Epithelial cell of prostate (primary cell): ENCODE data around the gene TXLNA.

Source experiments
- DNase-seq: peaks from one replicate; pipeline ENCODE4 v3.0.0-alpha.2; 2011; ENCODE audit warnings: low read depth, low spot score
- H3K27ac ChIP-seq: fragments of 450-650 bp; 2 replicates; pipeline ENCODE4 v1.5.1; 2017; ENCODE audit warnings: mild to moderate bottlenecking

The TXLNA gene

DNA sequence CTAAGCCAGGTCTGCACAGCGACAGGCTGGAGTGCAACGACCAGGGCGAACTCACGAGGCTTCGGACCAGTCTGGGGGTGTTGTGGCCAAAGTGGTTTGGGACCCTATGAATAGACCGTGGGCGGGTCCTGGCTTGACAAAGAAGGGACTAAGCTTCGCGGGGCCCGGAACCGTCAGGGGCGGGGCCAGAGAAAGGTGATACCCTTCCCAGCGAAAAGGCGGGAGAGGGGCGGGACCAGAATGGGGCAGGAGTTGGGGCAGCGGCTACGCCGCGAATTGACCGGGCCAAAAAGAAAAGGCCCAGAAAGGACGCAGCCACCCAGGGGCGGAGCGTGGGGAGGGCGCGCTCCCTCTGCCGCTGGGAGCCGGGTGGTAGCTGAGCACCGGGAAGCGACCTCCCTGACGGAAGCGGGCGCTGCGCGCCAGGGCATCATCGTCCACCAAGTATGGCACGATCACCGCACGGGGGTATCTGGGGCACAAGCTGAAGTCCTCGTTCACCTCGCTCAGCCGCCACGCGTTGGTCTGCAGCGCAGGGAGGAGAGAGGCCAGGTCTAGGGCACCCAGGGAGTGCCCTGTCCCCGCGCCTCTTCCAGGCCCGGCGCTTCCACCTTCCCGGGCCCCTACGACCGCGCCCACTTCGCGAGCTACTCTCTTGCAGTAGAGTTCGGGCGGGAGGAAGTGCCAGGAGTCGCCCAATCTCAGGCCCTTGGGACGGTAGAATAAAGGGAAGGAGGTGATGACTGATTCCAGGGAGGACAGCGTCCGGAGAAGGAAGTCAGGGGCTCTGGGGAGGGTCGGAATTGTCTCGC, 60.9 kb downstream of the TXLNA start:
- H3K27ac ChIP-seq, result no peak overlapping the region
- no peak for DNase-seq

DNA sequence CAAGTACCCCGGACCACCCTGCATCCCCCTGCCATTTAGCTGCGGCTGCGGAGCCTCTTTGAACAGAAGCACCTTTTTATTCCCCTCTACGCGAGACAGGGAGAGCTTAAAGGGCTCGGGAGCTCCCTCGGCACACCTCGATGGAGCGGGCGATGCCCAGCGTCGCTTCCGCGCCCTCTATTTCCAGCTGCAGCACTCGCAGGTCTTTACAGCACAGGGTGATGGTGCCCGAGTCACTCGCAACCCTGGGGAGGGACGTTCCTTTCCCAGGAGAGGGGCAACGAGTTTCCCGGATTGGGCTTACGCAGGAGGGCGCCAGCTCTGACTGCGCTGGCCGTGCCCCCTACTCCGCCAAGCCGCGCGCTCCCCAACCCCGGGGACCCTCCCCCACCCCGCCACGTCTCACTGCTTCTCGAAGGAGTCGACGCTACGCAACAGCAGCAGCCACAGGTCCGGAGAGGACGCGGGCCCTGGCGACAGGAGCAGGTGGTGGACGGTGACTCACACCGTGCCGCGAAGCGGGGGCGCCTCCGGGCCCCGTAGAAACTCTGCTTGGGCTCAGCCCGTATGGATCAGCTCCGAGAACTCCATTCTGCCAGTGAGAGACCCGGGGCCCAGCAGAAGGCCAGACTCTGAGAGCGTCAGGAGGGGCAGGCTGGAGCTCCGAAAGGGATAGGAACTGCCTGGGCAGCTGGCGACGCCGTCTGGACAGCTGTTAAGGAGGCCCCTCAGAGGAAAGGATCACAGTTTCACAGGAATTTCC, 61.7 kb downstream of the TXLNA start:
- no peak overlapping the region for H3K27ac ChIP-seq
- DNase-seq, result no peak

DNA sequence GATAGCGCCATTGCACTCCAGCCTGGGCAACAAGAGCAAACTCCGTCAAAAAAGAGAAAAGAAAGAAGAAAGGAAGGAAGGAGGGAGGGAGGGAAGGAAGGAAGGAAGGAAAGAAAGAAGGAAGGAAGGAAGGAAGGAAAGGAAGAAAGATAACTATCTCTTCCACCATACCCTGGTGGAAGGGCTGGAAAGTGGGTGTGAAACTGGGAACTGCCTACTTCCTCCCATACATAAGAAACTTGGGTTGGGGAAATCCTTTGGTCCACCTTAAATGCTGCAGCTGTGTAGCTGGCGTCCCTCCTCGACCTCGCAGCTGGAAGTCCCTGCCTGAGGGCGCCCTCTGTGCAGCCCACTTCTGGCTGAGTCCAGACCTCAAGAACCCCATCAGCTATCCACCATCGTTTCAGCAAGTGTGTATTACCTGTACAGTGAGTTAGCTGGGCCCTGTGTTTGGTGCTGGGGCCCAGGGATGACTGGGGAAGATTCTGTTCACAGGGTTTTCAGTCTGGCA, 62.9 kb downstream of the TXLNA start:
- no peak overlapping the region for H3K27ac ChIP-seq

DNA sequence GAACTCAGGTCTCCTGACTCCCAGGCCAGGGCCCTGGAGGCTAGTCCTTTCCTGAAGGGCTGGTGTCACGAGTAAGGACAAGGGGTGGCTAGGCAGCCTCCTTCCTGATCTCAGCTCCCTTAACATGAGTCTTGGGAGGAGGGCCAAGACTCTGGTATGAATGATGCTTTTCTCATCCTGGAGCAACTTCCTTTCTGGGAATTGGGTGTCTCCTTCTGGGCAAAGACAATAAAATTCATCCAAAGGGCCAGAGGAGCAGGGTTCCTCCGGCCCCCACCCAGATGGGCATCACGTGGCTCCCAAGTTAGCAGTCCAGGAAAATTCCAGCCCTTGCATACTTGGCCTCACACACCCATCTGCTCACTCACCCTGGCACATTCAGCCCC, 67.4 kb downstream of the TXLNA start, which contains the start of gene FAM167B:
Gene FAM167B (plus strand): TSS at position 335 of the 386 bp plus-strand sequence. CDS start 200 bp downstream, outside the sequence.
- peak within 1 kb of the TSS; percentile 13 for H3K27ac ChIP-seq
- no peak for DNase-seq

More for the DNA sequence above, 62.9 kb downstream of the TXLNA start:
- no peak for DNase-seq

DNA sequence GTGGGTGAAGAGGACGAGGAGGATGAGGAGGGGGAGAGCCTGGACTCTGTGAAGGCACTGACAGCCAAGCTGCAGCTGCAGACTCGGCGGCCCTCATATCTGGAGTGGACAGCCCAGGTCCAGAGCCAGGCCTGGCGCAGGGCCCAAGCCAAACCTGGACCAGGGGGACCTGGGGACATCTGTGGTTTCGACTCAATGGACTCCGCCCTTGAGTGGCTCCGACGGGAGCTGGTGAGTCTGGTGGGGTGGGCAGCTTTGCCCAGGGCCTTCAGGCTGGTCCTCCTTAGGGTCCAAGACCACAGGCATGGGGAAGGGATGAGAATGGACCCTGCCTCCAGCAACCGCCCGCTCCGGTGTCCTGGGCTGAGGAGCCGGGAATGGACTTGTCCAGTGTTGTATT, 68.0 kb downstream of the TXLNA start:
- DNase-seq, result no peak
- H3K27ac ChIP-seq, result no peak overlapping the region
